ENCODE measurements around the gene ZNF438. TPM values are rescaled to one million over a fixed set of nuclear protein-coding genes. Genes with fewer than 3 reads are reported as not detected.
A peak's percentile ranks its signal among the peaks of the same experiment; 100 is the strongest.

Gene ZNF438
- total and polyA plus RNA-seq, 7 donors = 12.3 to 27.9 (median 20.7) TPM

GRCh38 chr10:30973737-30974136 is 57.9 kb downstream of the ZNF438 start:
- peak overlapping the region; percentile 59 for H3K4me3 ChIP-seq
- peaks cover 48% of the 10 kb centered on the region for H3K4me1 ChIP-seq
- DNase-seq (peak; percentile 39 to 75), ATAC-seq (peak; percentile 87 to 95 (median 88))
- no peaks in the 10 kb centered on the region for H3K9me3 ChIP-seq
- no peaks in the 10 kb centered on the region for H3K36me3 ChIP-seq (ENCODE audit: insufficient read depth in 1 of 2, low read depth in 1 of 2)
- 25 to 37% (median 29%) methylated on average over 6 of the region's 6 CpGs for WGBS, 3 donors
- no peaks in the 10 kb centered on the region for H3K27me3 ChIP-seq (ENCODE audit: insufficient read depth in 3 of 3, low read length in 2 of 3)
- peak overlapping the region; percentile 86 for H3K27ac ChIP-seq
- intact Hi-C loops (cut with DNase I) = loop anchor here (5.0 kb wide), 1 partner anchor 59 kb away; the partner anchor contains the start of gene ZNF438 (in 2 of the 2)
- no peak for TF ChIP-seq CTCF (IDR thresholded peaks at IDR 0.05)

DNA sequence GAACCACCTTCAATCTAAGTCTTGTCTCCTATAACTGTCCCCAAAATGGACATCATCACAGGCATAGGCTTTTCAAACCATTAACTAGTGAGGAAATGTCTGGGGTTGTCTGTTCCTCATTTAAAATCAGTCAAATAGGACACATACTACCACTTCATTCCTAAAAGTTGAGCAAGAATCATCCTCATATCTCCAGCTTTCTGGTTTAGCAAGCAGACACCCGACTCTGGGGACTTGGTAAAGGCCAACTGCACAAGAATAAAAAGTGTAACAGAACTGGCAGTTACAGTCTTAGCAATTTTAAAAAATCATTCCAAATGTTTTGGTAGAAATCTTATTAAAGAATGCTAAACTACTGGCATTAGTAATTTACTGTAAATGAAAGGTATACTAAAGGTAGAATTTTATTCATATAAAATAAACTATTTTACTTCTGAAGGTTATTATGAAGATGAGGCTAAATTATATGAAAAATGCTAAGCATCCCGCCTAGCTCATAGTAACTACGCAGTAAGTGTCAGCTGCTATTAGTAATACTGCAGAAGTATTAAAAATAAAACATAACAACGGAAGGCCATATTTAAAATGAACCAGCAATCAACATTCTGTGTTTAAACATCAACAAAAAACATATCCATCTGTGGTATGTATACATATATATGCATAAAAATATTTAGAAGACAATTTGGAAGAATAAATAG is 60.8 kb downstream of the ZNF438 start:
- intact Hi-C loops (cut with DNase I) = loop anchor here (5.0 kb wide), 1 partner anchor 61 kb away; the partner anchor contains the start of gene ZNF438 (in 2 of the 2)
- Histone ChIP-seq H3K27ac (peak overlapping the region; percentile 86), H3K4me1 (peaks cover 49% of the 10 kb centered on the region), H3K4me3 (peak overlapping the region; percentile 38), H3K36me3 (ENCODE audit: insufficient read depth in 1 of 2, low read depth in 1 of 2) (no peaks in the 10 kb centered on the region), H3K27me3 (ENCODE audit: insufficient read depth in 3 of 3, low read length in 2 of 3) (no peaks in the 10 kb centered on the region), H3K9me3 (no peaks in the 10 kb centered on the region)
- 27 to 39% (median 32%) methylated on average over 4 of the region's 4 CpGs for WGBS, 3 donors
- TF ChIP-seq CTCF (IDR thresholded peaks at IDR 0.05) = no peak
- DNase-seq (peak; percentile 31 to 58), ATAC-seq (peak in 3 of 4 donors; percentile 26 to 32 (median 32))

- no peaks in the 10 kb centered on the region for H3K9me3 ChIP-seq
- WGBS, 3 donors = 86 to 94% (median 93%) methylated on average over 3 of the region's 3 CpGs
- DNase-seq (no peak), ATAC-seq (no peak)
- H3K27me3 ChIP-seq (ENCODE audit: insufficient read depth in 3 of 3, low read length in 2 of 3) = no peaks in the 10 kb centered on the region
- peaks cover 39% of the 10 kb centered on the region for H3K4me1 ChIP-seq
- no peak overlapping the region for H3K27ac ChIP-seq
- H3K4me3 ChIP-seq = no peak overlapping the region
- no peak for TF ChIP-seq CTCF (IDR thresholded peaks at IDR 0.05)
- no peaks in the 10 kb centered on the region for H3K36me3 ChIP-seq (ENCODE audit: insufficient read depth in 1 of 2, low read depth in 1 of 2)
- intact Hi-C loops (cut with DNase I) = no loop called here
Observed at GRCh38 chr10:30968711-30969110, 63.0 kb downstream of the ZNF438 start.

- Histone ChIP-seq H3K4me1 (peaks cover 38% of the 10 kb centered on the region), H3K9me3 (no peaks in the 10 kb centered on the region), H3K27me3 (ENCODE audit: insufficient read depth in 3 of 3, low read length in 2 of 3) (no peaks in the 10 kb centered on the region), H3K36me3 (ENCODE audit: insufficient read depth in 1 of 2, low read depth in 1 of 2) (no peaks in the 10 kb centered on the region), H3K27ac (no peak overlapping the region), H3K4me3 (no peak overlapping the region)
- WGBS, 3 donors = 70 to 75% (median 71%) methylated on average over 6 of the region's 6 CpGs
- intact Hi-C loops (cut with DNase I) = no loop called here
- peak in 1 of 4 donors; percentile 25 for ATAC-seq
- no peak for DNase-seq
- TF ChIP-seq CTCF (IDR thresholded peaks at IDR 0.05) = no peak
Observed at GRCh38 chr10:30967650-30968410, 63.8 kb downstream of the ZNF438 start.
